GM21528 (cell line): ENCODE measurements around the gene KAT2B.

Source experiments
- ATAC-seq: cut with Tn5 transposase; IDR thresholded peaks from one replicate; pipeline ENCODE4 v1.9.1; 2021; ENCODE audit warnings: mild to moderate bottlenecking, moderate library complexity; ENCODE audit not compliant: unreplicated experiment, low FRiP score

Gene KAT2B

DNA sequence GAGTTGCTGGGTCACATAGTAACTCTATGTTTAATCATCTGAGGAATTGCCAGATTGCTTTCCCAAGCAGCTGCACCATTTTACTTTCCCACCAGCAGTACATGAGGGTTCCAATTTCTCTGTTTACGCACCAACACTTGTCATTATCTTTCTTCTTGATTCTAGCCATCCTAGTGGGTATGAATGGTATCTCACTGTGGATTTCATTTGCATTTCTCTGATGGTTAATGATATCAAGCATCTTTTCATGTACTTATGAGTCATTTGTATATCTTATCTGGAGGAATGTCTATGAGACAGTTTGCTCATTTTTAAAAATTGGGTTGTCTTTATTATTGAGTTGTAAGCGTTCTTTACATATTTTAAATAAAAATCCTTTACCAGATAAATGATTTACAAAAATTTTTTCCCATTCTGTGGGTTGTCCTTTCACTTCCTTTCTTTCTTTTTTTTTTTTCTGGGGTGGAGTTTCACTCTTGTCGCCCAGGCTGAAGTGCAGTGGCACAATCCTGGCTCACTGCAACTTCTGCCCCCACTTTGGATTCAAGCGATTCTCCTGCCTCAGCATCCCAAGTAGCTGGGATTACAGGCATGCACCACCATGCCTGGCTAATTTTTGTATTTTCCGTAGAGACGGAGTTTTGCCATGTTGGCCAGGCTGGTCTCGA lies 154.7 kb downstream of the KAT2B start:
- ATAC-seq, result no peak

DNA sequence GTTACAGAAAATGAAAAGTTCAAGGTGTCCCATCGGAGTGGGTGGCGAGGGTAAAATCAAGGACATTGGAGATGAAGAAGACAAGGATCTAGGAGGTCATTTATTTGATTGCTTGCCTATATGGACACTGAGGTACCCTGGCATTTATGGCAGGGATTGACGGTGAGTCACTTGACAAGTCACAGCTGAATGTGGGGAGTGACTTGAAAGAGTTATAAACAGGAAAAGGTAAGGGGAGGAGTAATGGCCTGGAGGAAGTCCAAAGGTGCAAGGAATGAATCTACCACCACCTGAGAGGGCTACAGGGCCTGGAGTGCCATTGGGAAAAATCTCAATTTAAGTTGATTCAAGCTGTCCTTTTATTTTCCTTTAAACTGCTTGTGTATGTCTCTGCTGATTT lies 157.5 kb downstream of the KAT2B start:
- ATAC-seq, result no peak

DNA sequence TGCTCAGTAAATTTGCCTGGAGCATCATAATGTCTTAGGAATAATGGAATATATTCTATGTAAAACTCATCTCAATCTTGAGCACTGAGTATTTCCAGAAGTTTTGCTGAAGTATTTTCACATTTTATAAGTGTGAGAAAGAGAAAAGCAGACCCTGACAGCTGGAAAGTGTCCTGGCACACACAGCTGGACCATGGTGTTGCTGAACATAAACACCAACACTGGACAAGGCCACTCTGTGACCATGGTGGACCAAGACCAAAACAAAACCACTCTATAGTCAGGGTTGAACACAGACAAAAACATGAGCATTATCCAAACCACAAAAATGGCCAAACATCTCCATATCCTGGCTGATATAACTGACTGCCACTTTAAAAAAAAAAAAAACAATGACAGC lies 160.9 kb downstream of the KAT2B start:
- no peak for ATAC-seq
